SK-N-SH treated with all-trans-retinoic acid at 6 μM for 48 hours (cell line): Measurements from ENCODE around the gene ADSS1.

Experiments
- ATAC-seq: fragments of 200-7000 bp; cut with Tn5 transposase; 3 replicates; pipeline ENCODE4 v1.9.1; 2020; ENCODE audit warnings: mild to moderate bottlenecking, moderate library complexity
- ARNTL ChIP-seq: fragments of 450-650 bp; formaldehyde crosslinking; IDR thresholded peaks from 2 replicates; pipeline ENCODE4 v1.5.0; 2020; ENCODE audit warnings: low read depth, mild to moderate bottlenecking, moderate library complexity, borderline replicate concordance
- CSDC2 ChIP-seq: fragments of 250-450 bp; sonication (Bioruptor Pico); IDR thresholded peaks from 2 replicates; pipeline ENCODE4 v1.5.0; 2020; ENCODE audit warnings: mild to moderate bottlenecking, moderate library complexity
- ESRRG ChIP-seq: fragments of 250-450 bp; sonication (Bioruptor Pico); IDR thresholded peaks from 2 replicates; pipeline ENCODE4 v1.6.1; 2021; ENCODE audit warnings: mild to moderate bottlenecking
- GLIS3 ChIP-seq: fragments of 250-450 bp; sonication (Bioruptor Pico); IDR thresholded peaks from 2 replicates; pipeline ENCODE4 v1.5.0; 2020; ENCODE audit warnings: mild to moderate bottlenecking, moderate library complexity
- ISL1 ChIP-seq: fragments of 250-450 bp; sonication (Bioruptor Pico); IDR thresholded peaks from 2 replicates; pipeline ENCODE4 v2.1.2; 2022; ENCODE audit warnings: mild to moderate bottlenecking, moderate library complexity
- OSR1 ChIP-seq: fragments of 250-450 bp; sonication (Bioruptor Pico); IDR thresholded peaks from 2 replicates; pipeline ENCODE4 v1.8.0; 2022; ENCODE audit warnings: moderate library complexity, mild to moderate bottlenecking, inconsistent platforms
- PATZ1 ChIP-seq: fragments of 250-450 bp; sonication (Bioruptor Pico); IDR thresholded peaks from 2 replicates; pipeline ENCODE4 v1.8.0; 2020; ENCODE audit warnings: mild to moderate bottlenecking, moderate library complexity, borderline replicate concordance
- POU6F1 ChIP-seq: fragments of 250-450 bp; sonication (Bioruptor Pico); IDR thresholded peaks from 2 replicates; pipeline ENCODE4 v1.8.0; 2021; ENCODE audit warnings: low read depth, mild to moderate bottlenecking, moderate library complexity, borderline replicate concordance
- PPARA ChIP-seq: fragments of 250-450 bp; sonication (Bioruptor Pico); IDR thresholded peaks from 2 replicates; pipeline ENCODE4 v1.5.0; 2020; ENCODE audit warnings: mild to moderate bottlenecking, borderline replicate concordance
- RARB ChIP-seq: fragments of 250-450 bp; sonication (Bioruptor Pico); IDR thresholded peaks from 2 replicates; pipeline ENCODE4 v1.8.0; 2021; ENCODE audit warnings: mild to moderate bottlenecking, moderate library complexity
- SNAI2 ChIP-seq: fragments of 250-450 bp; sonication (Bioruptor Pico); IDR thresholded peaks from 2 replicates; pipeline ENCODE4 v1.5.0; 2020; ENCODE audit warnings: mild to moderate bottlenecking, moderate library complexity
- TCF4 ChIP-seq: fragments of 250-450 bp; sonication (Bioruptor Pico); IDR thresholded peaks from 2 replicates; pipeline ENCODE4 v1.8.0; 2021; ENCODE audit warnings: mild to moderate bottlenecking, moderate library complexity, borderline replicate concordance
- TSHZ2 ChIP-seq: fragments of 250-450 bp; sonication (Bioruptor Pico); IDR thresholded peaks from 2 replicates; pipeline ENCODE4 v1.5.0; 2020; ENCODE audit warnings: mild to moderate bottlenecking, moderate library complexity
- ZC3H10 ChIP-seq: fragments of 250-450 bp; sonication (Bioruptor Pico); IDR thresholded peaks from 2 replicates; pipeline ENCODE4 v1.5.1; 2021; ENCODE audit warnings: mild to moderate bottlenecking, moderate library complexity
- ZFP3 ChIP-seq: fragments of 250-450 bp; sonication (Bioruptor Pico); IDR thresholded peaks from 2 replicates; pipeline ENCODE4 v1.5.0; 2020; ENCODE audit warnings: mild to moderate bottlenecking, moderate library complexity
- ZNF565 ChIP-seq: fragments of 450-650 bp; formaldehyde crosslinking; conservative IDR thresholded peaks from 2 replicates; pipeline ENCODE4 v1.5.0; 2020; ENCODE audit warnings: low read depth, mild to moderate bottlenecking, moderate library complexity
- ZNF70 ChIP-seq: fragments of 450-650 bp; formaldehyde crosslinking; IDR thresholded peaks from 2 replicates; pipeline ENCODE4 v1.5.0; 2020; ENCODE audit warnings: mild to moderate bottlenecking, moderate library complexity
- ZNF8 ChIP-seq: fragments of 450-650 bp; formaldehyde crosslinking; IDR thresholded peaks from 2 replicates; pipeline ENCODE4 v1.5.0; 2020; ENCODE audit warnings: mild to moderate bottlenecking, moderate library complexity
- TF ChIP-seq, protein P1 (sequence below): fragments of 250-450 bp; sonication (Bioruptor Pico); IDR thresholded peaks from 2 replicates; pipeline ENCODE4 v1.5.1; 2020; ENCODE audit warnings: low read depth, mild to moderate bottlenecking, moderate library complexity
- TF ChIP-seq, protein P2 (sequence below): fragments of 250-450 bp; sonication (Bioruptor Pico); IDR thresholded peaks from 2 replicates; pipeline ENCODE4 v1.5.1; 2021; ENCODE audit warnings: mild to moderate bottlenecking, moderate library complexity

ADSS1 gene

GRCh38 chr14:104723651-104724406 is at the start of gene ADSS1:
ADSS1 (plus strand) TSS chr14:104724229; CDS start chr14:104724271, 42 bp downstream.
- TF ChIP-seq GLIS3 (CRISPR knock-in tag) = no peak
- TF ChIP-seq ZC3H10 = no peak
- no peak for TF ChIP-seq POU6F1
- no peak for TF ChIP-seq OSR1 (CRISPR knock-in tag)
- TF ChIP-seq ZNF70 (CRISPR knock-in tag) = no peak
- no peak for TF ChIP-seq ZNF565 (CRISPR knock-in tag)
- TF ChIP-seq PPARA (CRISPR knock-in tag) = no peak
- TF ChIP-seq, all 23 proteins: peak for 0
- ATAC-seq = peak; percentile 72

- TF ChIP-seq ZNF8 (CRISPR knock-in tag) (no peak), SNAI2 (no peak), ZFP3 (CRISPR knock-in tag) (no peak), ESRRG (CRISPR knock-in tag) (no peak), ARNTL (CRISPR knock-in tag) (no peak), POU6F1 (no peak), ZNF565 (CRISPR knock-in tag) (no peak), ISL1 (no peak), OSR1 (CRISPR knock-in tag) (no peak), PPARA (CRISPR knock-in tag) (no peak), TSHZ2 (CRISPR knock-in tag) (no peak), PATZ1 (CRISPR knock-in tag) (no peak)
- TF ChIP-seq, protein P1, sequence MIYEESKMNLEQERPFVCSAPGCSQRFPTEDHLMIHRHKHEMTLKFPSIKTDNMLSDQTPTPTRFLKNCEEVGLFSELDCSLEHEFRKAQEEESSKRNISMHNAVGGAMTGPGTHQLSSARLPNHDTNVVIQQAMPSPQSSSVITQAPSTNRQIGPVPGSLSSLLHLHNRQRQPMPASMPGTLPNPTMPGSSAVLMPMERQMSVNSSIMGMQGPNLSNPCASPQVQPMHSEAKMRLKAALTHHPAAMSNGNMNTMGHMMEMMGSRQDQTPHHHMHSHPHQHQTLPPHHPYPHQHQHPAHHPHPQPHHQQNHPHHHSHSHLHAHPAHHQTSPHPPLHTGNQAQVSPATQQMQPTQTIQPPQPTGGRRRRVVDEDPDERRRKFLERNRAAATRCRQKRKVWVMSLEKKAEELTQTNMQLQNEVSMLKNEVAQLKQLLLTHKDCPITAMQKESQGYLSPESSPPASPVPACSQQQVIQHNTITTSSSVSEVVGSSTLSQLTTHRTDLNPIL (CRISPR knock-in tag) = no peak
Observed at GRCh38 chr14:104675447-104675846, 48.6 kb upstream of the ADSS1 start.

GRCh38 chr14:104676130-104676693 is 47.8 kb upstream of the ADSS1 start:
- ATAC-seq = no peak
- no peak for TF ChIP-seq ZNF8 (CRISPR knock-in tag)
- no peak for TF ChIP-seq PATZ1 (CRISPR knock-in tag)
- TF ChIP-seq ZNF70 (CRISPR knock-in tag) = no peak
- TF ChIP-seq RARB (CRISPR knock-in tag) = no peak
- TF ChIP-seq, protein P2, sequence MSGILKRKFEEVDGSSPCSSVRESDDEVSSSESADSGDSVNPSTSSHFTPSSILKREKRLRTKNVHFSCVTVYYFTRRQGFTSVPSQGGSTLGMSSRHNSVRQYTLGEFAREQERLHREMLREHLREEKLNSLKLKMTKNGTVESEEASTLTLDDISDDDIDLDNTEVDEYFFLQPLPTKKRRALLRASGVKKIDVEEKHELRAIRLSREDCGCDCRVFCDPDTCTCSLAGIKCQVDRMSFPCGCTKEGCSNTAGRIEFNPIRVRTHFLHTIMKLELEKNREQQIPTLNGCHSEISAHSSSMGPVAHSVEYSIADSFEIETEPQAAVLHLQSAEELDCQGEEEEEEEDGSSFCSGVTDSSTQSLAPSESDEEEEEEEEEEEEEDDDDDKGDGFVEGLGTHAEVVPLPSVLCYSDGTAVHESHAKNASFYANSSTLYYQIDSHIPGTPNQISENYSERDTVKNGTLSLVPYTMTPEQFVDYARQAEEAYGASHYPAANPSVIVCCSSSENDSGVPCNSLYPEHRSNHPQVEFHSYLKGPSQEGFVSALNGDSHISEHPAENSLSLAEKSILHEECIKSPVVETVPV = no peak
- TF ChIP-seq TCF4 (CRISPR knock-in tag) = no peak
- no peak for TF ChIP-seq OSR1 (CRISPR knock-in tag)
- TF ChIP-seq ZC3H10 = no peak
- TF ChIP-seq CSDC2 (CRISPR knock-in tag) = no peak
- TF ChIP-seq POU6F1 = no peak
- no peak for TF ChIP-seq SNAI2

More at GRCh38 chr14:104675447-104675846, 48.6 kb upstream of the ADSS1 start:
- ATAC-seq = no peak
